Measurements from ENCODE around the gene CACNB1.

DNA sequence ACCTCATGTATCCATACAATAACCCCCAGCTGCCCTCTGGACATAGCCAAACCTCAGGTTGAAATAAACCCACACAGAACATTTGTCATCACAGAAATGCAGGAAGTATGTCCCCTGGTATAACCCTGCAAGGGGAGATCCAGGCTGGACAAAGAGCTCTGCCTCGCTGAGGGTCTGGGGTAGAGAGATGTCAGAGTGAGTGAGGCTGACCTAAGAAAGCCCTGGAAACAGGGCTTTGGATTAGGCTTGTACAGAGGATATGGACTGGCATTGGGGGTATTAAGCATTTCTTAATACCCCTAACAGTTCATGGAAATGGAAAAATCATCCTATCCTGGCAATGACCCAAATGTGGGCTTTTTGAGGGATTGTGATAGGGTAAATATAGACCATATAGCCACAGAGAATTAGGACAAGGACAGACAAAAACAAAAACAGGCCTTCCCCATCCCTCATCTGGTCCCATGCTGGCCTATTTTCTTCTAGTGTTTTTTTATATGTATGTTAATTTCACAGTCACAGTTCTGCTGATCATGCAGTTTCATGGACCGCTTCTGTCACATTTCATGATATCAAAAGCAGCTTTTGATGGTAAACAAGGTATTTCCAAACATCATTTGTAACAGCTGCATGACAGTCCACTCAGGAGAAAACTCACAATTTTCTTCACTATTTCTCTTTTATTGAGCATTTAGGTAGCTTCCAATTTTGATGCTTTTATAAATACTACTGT lies 72.2 kb downstream of the CACNB1 start:
- TF ChIP-seq POLR2AphosphoS5 (IDR thresholded peaks at IDR 0.05; ENCODE audit: low read depth, low read length) = no peak
- TF ChIP-seq, protein P1, sequence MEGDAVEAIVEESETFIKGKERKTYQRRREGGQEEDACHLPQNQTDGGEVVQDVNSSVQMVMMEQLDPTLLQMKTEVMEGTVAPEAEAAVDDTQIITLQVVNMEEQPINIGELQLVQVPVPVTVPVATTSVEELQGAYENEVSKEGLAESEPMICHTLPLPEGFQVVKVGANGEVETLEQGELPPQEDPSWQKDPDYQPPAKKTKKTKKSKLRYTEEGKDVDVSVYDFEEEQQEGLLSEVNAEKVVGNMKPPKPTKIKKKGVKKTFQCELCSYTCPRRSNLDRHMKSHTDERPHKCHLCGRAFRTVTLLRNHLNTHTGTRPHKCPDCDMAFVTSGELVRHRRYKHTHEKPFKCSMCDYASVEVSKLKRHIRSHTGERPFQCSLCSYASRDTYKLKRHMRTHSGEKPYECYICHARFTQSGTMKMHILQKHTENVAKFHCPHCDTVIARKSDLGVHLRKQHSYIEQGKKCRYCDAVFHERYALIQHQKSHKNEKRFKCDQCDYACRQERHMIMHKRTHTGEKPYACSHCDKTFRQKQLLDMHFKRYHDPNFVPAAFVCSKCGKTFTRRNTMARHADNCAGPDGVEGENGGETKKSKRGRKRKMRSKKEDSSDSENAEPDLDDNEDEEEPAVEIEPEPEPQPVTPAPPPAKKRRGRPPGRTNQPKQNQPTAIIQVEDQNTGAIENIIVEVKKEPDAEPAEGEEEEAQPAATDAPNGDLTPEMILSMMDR (IDR thresholded peaks at IDR 0.05) = no peak
- TF ChIP-seq FOXJ3 (CRISPR knock-in tag; IDR thresholded peaks at IDR 0.05) = no peak
- no peak for TF ChIP-seq FOXM1 (IDR thresholded peaks at IDR 0.05; ENCODE audit: low read depth)
- no peak for TF ChIP-seq TEAD4 (IDR thresholded peaks at IDR 0.05; ENCODE audit: borderline replicate concordance, insufficient read depth)
- TF ChIP-seq EP300 (IDR thresholded peaks at IDR 0.05; ENCODE audit: borderline replicate concordance in 1 of 2, low read depth in 1 of 2, low read length in 1 of 2) = no peak
- no peak for TF ChIP-seq GABPA (IDR thresholded peaks at IDR 0.05; ENCODE audit: low read depth)
- TF ChIP-seq, protein P2, sequence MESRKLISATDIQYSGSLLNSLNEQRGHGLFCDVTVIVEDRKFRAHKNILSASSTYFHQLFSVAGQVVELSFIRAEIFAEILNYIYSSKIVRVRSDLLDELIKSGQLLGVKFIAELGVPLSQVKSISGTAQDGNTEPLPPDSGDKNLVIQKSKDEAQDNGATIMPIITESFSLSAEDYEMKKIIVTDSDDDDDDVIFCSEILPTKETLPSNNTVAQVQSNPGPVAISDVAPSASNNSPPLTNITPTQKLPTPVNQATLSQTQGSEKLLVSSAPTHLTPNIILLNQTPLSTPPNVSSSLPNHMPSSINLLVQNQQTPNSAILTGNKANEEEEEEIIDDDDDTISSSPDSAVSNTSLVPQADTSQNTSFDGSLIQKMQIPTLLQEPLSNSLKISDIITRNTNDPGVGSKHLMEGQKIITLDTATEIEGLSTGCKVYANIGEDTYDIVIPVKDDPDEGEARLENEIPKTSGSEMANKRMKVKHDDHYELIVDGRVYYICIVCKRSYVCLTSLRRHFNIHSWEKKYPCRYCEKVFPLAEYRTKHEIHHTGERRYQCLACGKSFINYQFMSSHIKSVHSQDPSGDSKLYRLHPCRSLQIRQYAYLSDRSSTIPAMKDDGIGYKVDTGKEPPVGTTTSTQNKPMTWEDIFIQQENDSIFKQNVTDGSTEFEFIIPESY (IDR thresholded peaks at IDR 0.05; ENCODE audit: borderline replicate concordance, low read depth) = no peak
- TF ChIP-seq TCF12 (IDR thresholded peaks at IDR 0.05) = no peak
- TF ChIP-seq, protein P3, sequence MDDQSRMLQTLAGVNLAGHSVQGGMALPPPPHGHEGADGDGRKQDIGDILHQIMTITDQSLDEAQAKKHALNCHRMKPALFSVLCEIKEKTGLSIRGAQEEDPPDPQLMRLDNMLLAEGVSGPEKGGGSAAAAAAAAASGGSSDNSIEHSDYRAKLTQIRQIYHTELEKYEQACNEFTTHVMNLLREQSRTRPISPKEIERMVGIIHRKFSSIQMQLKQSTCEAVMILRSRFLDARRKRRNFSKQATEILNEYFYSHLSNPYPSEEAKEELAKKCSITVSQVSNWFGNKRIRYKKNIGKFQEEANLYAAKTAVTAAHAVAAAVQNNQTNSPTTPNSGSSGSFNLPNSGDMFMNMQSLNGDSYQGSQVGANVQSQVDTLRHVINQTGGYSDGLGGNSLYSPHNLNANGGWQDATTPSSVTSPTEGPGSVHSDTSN (IDR thresholded peaks at IDR 0.05) = no peak
